Measurements from ENCODE around the gene OR6M1.

The OR6M1 gene

GRCh38 chr11:123775289-123775688, 30.9 kb downstream of the OR6M1 start:
- DNase-seq: no peak

- no peak for DNase-seq
Measured at GRCh38 chr11:123773959-123774358, 32.2 kb downstream of the OR6M1 start.

GRCh38 chr11:123773026-123773425, 33.1 kb downstream of the OR6M1 start:
- DNase-seq: no peak

GRCh38 chr11:123771664-123772063, 34.5 kb downstream of the OR6M1 start:
- DNase-seq: no peak

- DNase-seq: no peak
Measured at GRCh38 chr11:123770712-123771111, 35.4 kb downstream of the OR6M1 start.

GRCh38 chr11:123765601-123766000, 40.5 kb downstream of the OR6M1 start:
- no peak for DNase-seq

GRCh38 chr11:123762422-123762821, 43.7 kb downstream of the OR6M1 start:
- no peak for DNase-seq

GRCh38 chr11:123760894-123761293, 45.3 kb downstream of the OR6M1 start:
- DNase-seq: no peak

- DNase-seq: no peak
Measured at GRCh38 chr11:123757976-123758375, 48.2 kb downstream of the OR6M1 start.

GRCh38 chr11:123755813-123756212, 50.3 kb downstream of the OR6M1 start:
- DNase-seq: no peak
